ENCODE measurements around the gene ZNF263.

The ZNF263 gene

GRCh38 chr16:3282730-3283542, at the start of gene ZNF263:
Gene ZNF263 (plus strand): TSS chr16:3283491. CDS start chr16:3283819, 328 bp downstream.
- peak; percentile 95 for DNase-seq (ENCODE audit: low spot score)

DNA sequence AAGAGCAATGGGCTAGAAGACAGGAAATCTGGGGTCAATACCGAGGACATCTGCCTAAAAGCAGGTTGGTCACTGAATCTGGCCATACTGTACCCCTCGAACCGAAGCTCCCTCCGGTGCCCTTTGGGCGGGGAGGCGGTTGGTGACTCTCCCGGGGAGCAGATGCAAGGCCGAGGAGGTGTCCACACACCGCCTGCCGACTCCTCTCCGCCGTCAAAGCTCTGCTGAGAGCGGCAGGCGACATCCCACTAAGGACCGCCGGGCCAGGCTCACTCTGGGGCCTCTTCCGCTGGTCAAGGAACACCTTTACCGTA, 48.8 kb upstream of the ZNF263 start:
- DNase-seq (ENCODE audit: low spot score): no peak

DNA sequence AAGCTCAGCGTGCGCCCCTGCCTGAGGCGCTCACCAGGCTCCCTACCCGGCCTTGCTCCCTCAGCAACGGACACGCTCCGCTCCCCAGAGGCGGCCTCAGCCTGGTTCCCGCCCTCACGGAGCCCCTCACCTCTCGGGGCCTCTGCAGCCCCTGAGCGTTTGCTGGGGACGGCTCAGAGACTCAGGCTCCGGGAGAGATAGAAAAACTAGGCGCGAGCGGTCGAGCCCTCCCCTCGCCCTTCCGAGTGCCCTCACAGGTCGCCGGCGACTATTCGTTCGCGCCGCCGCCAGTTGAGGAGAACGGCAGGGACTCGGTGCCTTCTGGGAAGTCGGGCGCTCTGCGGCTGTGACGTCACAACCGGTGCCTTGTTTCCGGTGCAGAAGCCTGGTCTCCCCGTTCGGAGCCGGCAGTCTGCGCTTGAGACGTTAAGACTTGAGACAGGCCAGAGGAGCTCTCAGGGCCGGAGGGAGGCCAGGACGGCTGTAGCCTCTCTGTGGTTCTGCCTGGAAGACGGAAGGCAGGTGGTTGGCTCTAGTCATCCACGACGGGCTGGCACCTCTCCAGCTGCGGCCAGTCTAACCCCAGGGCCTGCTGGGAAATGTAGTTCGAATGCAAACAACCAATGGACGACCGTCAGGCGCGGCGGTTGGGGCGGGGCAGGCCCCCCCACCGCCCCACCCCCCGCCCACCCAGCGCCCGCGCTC, 48.3 kb upstream of the ZNF263 start, which contains the start of gene ZNF200:
TSS of gene ZNF200 (minus strand) at position 302 of the 705 bp plus-strand sequence. CDS start 1,403 bp downstream, outside the sequence.
- peak; percentile 89 for DNase-seq (ENCODE audit: low spot score)

DNA sequence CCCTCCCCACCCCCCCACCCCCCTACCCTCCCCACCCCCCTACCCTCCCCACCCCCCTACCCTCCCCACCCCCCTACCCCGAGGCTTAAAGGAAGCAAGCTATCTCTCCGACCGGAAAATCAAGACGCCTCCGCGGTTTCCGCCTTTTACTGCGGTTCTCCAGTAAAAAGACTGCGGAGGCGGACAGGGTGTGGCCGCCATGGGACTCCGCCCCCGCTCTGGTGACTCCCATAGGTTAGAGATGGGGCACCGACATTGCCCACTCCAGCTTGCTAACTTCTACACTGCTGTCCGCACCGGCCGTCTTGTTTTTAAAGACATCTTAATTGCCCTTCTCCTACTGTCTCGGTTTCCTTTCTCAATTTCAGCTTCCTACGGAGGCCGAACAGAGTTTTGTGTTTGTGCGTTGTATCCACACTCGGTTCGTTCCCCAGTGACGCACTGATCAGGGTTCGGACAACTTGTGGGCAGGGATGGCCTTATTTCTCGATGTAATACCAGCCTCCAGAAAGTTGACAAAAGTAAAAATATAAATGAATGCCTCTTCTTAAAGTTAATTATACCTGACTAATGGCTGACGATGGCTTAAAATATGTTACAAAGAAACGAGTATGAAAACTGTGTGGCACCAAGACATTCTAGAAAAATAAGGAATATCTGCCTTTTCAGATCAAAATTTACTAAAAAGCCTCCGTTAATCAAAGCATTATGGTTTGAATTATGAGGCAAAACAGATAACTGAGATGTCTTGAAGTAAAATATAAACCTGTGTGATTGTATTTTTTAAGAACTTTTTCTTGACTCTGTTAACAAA, 47.2 kb upstream of the ZNF263 start:
- peak; percentile 9 for DNase-seq (ENCODE audit: low spot score)

DNA sequence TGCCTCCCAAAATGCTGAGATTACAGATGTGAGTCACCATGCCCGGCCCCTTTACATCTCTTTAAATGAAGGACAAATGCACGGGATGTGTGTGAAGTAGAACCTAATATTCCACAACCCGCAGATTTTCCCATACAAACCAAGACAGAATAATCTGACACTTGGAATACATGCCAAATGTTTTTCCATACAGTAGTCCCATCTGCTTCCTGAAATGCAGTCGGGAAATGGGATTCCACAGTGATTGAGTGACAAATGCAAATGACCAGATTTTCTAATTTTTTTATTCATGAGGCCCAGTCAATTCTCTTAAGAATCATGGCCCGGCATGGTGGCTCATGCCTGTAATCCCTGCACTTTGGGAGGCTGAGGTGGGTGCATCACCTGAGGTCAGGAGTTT, 41.5 kb upstream of the ZNF263 start:
- no peak for DNase-seq (ENCODE audit: low spot score)

DNA sequence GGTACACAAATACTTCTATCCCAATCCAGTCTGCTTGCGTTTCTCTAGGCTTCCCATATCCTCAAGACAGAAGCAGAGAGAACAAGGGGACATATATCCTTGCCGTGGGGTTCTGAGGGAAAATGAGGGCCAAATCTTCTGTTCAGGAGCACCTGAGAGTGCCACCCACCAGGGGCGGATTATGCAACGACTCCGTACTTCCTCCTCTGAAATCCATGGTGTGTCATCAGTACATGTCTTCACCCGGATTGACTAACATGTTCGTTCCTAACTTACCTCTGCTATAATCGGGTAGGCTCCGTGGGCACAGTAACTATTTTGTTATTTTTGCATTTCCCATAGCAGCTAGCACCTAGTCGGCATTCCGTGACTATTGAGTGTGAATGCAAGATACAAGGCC, 40.6 kb upstream of the ZNF263 start:
- DNase-seq (ENCODE audit: low spot score): no peak

- DNase-seq (ENCODE audit: low spot score): no peak
Observed at GRCh38 chr16:3243882-3244281, 39.4 kb upstream of the ZNF263 start.

GRCh38 chr16:3246002-3246401, 37.3 kb upstream of the ZNF263 start:
- no peak for DNase-seq (ENCODE audit: low spot score)

- no peak for DNase-seq (ENCODE audit: low spot score)
Observed at GRCh38 chr16:3246876-3247275, 36.4 kb upstream of the ZNF263 start.

GRCh38 chr16:3248596-3248995, 34.7 kb upstream of the ZNF263 start:
- DNase-seq (ENCODE audit: low spot score): no peak

GRCh38 chr16:3249020-3249419, 34.3 kb upstream of the ZNF263 start:
- DNase-seq (ENCODE audit: low spot score): no peak

DNA sequence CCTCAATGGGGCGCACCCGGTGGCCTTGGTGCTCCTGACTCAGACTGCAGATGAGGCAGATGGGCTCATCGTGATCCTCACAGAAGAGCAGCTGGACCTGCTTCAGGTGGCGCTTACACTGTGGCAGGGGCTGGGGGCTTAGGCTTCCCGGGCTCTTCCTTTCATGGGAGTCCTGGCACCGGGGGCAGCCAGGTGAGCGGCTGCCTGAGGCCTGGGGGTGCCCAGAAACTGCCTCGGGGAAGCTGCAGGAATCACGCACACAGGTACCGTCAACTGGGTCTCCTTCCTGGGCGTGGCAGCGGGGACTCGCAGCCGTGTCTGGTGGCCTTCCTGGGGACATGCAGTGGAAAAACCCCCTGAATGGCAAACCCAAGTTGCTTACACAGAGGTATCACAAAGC, 33.8 kb upstream of the ZNF263 start:
- no peak for DNase-seq (ENCODE audit: low spot score)

GRCh38 chr16:3252967-3253366, 30.3 kb upstream of the ZNF263 start:
- DNase-seq (ENCODE audit: low spot score): no peak

DNA sequence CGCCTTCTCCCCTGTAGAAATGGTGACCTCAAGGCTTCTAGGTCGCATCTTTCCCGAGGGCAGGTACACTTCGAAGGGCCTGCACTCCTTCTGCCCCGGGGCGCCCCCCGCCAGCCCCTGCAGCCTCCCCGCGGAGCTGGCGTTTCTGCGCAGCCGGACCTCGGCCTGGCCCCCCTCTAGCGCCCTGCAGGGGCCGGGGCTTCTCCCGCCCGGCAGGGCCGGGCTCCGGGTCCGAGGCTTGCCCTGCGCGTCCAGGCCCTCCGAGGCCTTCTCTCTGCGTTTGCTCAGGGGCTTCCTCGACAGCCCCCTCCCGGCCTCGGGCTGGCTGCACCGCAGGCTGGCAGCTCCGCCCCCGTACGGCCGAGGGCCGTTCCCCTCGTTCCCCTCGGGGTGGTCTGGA, 29.0 kb upstream of the ZNF263 start:
- DNase-seq (ENCODE audit: low spot score): no peak

DNA sequence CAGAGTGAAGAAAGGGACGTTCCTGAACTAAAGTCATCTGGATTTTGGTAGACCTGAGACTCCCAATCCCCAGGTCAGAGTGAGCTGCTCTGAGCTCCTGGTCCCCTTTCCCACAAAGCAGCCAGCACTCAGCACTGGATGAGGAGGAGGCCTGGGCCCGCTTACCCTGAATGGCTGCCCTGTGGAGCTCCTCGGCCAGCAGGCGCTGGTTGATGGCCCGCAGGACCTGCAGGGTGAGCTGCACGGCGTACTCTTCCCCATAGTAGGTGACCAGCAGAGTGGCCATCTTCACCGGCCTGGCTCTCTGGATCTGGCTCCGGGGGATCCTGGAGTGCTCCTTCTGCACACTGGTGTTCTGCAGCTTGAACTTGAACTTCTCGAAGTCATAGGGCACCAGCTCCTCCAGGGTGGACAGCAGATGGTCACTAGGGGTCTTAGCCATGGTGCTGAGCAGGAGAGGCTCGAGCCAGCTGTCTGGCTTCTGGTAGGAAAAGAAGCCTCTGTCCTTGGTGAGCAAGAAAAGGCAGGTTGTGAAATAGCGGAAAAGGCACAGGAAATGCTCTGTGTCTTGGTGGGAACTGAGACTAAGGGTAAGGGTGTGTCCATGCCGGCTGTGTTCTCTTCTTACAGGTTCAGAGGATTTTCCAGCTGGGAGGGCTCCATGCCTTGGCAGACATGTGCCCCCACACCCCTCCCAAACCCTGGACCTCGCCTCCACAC, 27.0 kb upstream of the ZNF263 start, which contains the start of gene MEFV:
TSS of gene MEFV (minus strand) at position 488 of the 720 bp plus-strand sequence. CDS start at position 442, 46 bp downstream.
- no peak for DNase-seq (ENCODE audit: low spot score)

DNA sequence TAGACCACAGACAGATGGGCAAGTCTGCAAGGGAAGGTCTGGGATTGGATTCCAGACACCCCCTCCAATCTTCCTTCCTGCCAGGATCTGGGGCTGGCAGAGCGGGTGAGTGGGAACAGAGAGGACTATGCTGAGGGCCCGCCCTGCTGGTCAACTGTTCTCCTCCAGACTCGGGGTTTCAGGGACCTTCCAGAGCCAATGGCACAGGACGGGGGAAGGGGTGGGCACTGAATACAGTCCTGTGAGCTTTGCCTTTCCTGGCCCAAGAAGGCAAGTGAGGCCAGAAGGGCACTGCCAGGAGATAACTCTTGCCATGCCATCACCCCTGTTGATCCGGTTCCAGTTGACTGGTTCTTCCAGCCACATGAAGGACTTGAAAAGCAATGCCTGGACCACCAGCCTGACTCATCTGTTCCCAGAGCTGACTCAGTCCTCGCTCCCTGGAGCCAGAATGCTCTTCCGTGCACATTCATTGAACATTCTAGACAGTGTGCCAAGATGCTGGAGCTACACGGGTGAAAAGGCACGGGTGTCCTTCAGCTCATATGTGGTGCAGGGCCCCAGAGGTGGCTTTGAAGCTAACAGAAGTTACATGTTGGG, 26.3 kb upstream of the ZNF263 start:
- DNase-seq (ENCODE audit: low spot score): no peak

GRCh38 chr16:3259836-3260235, 23.5 kb upstream of the ZNF263 start:
- no peak for DNase-seq (ENCODE audit: low spot score)

GRCh38 chr16:3262517-3262916, 20.8 kb upstream of the ZNF263 start:
- no peak for DNase-seq (ENCODE audit: low spot score)

DNA sequence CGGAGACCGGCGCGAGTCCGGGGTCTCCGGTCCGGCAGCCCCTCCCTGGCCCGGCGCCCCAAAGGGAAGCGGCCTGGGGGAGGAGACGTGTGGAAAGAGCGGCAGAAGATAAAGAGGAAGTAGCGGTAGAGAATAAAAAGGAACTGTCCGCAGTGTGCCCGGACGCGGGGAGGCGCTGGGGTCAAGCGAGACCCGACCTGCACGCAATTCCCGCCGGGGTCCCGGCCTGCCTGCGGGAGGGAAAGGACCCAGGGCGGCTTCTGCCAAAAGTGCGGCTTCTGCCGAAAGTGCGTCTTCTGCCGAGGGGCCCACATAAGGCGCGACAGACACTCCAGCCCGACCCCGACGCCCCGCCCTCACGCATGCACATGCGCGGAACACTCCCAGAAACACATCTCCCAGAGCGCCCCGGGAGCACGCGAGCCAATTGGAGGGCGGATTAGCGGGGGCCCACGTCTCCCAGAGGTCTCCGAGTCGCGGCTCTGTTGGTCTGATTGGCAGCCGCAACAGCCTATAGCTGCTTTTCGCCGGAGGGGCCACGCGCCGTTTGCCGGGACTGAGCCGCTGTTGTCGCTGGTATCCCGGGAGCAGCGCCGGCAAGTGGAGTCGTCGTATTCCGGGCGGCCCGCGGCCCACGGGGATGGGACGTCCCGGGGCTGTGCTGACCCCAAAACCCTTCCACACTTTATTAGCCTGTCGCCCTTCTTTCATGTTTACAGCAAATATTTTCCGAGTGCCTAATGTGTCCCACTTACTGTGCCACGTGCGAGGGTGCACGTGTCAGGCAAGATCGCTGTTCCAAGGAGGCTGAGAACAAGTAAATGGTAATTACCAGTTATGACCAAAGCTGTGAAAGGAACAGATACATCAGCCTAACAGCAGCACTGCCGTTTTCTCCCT, 18.9 kb upstream of the ZNF263 start:
- DNase-seq (ENCODE audit: low spot score): peak; percentile 99

DNA sequence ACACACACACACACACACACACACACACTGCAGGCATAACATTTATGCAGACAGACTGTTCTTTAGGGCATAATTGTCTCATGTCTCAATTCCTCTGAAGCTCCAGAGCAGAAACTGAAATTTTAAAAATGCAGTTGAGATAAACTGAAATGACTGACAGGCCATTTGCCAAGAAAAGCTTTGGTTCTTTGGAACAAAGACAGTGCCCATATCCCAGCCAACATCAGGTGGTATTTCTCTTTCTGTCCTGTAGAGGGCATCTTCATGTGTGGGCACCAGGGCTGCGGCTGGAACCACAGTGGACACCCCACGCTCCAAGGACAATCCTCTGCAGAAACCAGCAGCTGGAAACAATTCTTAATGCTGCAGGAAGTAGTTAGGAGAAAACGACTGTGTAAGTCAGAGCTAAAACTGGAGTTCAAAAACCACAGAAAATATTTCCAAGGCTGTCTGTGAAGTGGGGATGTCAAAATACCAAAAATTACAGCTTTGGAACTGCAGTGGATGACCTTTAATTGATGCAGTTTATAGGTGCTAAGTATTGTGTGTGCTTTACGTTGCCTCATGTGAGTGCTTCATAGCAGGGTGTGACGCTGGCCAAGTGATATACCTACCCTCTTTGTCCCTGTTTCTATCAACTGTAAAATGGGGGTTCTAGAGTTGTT, 16.3 kb upstream of the ZNF263 start:
- peak; percentile 29 for DNase-seq (ENCODE audit: low spot score)
